HepG2 (cell line): ENCODE measurements around the gene MGARP. TPM values are rescaled to one million over a fixed set of nuclear protein-coding genes. Genes with fewer than 3 reads are reported as not detected.

Experiments
- ARHGAP35 ChIP-seq: sonication (generic); formaldehyde crosslinking; IDR thresholded peaks from 2 replicates; pipeline ENCODE4 v1.9.0; 2022; ENCODE audit warnings: mild to moderate bottlenecking, inconsistent platforms, moderate library complexity, missing genetic modification reagents, borderline replicate concordance
- ATF3 ChIP-seq: sonication (generic); formaldehyde crosslinking; IDR thresholded peaks from 2 replicates; pipeline ENCODE4 v1.4.0; 2020; ENCODE audit warnings: missing genetic modification reagents
- FOSL1 ChIP-seq: sonication (generic); formaldehyde crosslinking; IDR thresholded peaks from 2 replicates; pipeline ENCODE4 v1.9.0; 2021; ENCODE audit warnings: missing genetic modification reagents, borderline replicate concordance
- FOXJ3 ChIP-seq: sonication (generic); formaldehyde crosslinking; IDR thresholded peaks from 2 replicates; pipeline ENCODE4 v1.4.0; 2020; ENCODE audit warnings: missing genetic modification reagents, mild to moderate bottlenecking, borderline replicate concordance
- FOXO1 ChIP-seq: sonication (generic); formaldehyde crosslinking; IDR thresholded peaks from 2 replicates; pipeline ENCODE4 v1.4.0; 2020; ENCODE audit warnings: missing genetic modification reagents
- GATAD1 ChIP-seq: IDR thresholded peaks from 2 replicates; pipeline ENCODE4 v1.6.1; 2016; ENCODE audit warnings: missing genetic modification reagents, missing compliant biosample characterization
- HNF4G ChIP-seq, 2 experiments: sonication (generic) in 1 of 2; formaldehyde crosslinking in 1 of 2; IDR thresholded peaks; 2 replicates each; pipeline versions ENCODE4 v1.4.0 to v1.6.1; 2011 to 2020; ENCODE audit warnings: borderline replicate concordance in 2 of 2, low read depth in 2 of 2, mild to moderate bottlenecking in 2 of 2, low read length in 1 of 2, missing genetic modification reagents in 1 of 2, moderate library complexity in 1 of 2
- KLF9 ChIP-seq: IDR thresholded peaks from 2 replicates; pipeline ENCODE4 v1.6.1; 2016; ENCODE audit warnings: low read depth
- MEIS2 ChIP-seq: sonication (generic); formaldehyde crosslinking; IDR thresholded peaks from 2 replicates; pipeline ENCODE4 v1.9.0; 2021; ENCODE audit warnings: mild to moderate bottlenecking, missing genetic modification reagents
- YY1 ChIP-seq: IDR thresholded peaks from 2 replicates; pipeline ENCODE4 v1.6.1; 2011; ENCODE audit warnings: low read length, low read depth, moderate library complexity, mild to moderate bottlenecking; ENCODE audit not compliant: insufficient read depth, insufficient replicate concordance
- ZBTB3 ChIP-seq: sonication (generic); formaldehyde crosslinking; IDR thresholded peaks from 2 replicates; pipeline ENCODE4 v1.4.0; 2020; ENCODE audit warnings: low read depth, mild to moderate bottlenecking, moderate library complexity, missing genetic modification reagents, borderline replicate concordance
- ZFY ChIP-seq: sonication (generic); formaldehyde crosslinking; IDR thresholded peaks from 2 replicates; pipeline ENCODE4 v1.4.0; 2020; ENCODE audit warnings: missing genetic modification reagents
- ZHX1 ChIP-seq: sonication (generic); formaldehyde crosslinking; IDR thresholded peaks from 2 replicates; pipeline ENCODE4 v1.8.1; 2022; ENCODE audit warnings: low read depth, mild to moderate bottlenecking, missing genetic modification reagents
- ZNF234 ChIP-seq: sonication (generic); formaldehyde crosslinking; conservative IDR thresholded peaks from 2 replicates; pipeline ENCODE4 v1.5.1; 2020; ENCODE audit warnings: mild to moderate bottlenecking, missing genetic modification reagents
- ZNF441 ChIP-seq: sonication (generic); formaldehyde crosslinking; IDR thresholded peaks from 2 replicates; pipeline ENCODE4 v1.7.0; 2021; ENCODE audit warnings: missing genetic modification reagents, borderline replicate concordance
- ZNF563 ChIP-seq: sonication (generic); formaldehyde crosslinking; IDR thresholded peaks from 2 replicates; pipeline ENCODE4 v1.8.0; 2022; ENCODE audit warnings: mild to moderate bottlenecking, moderate library complexity, missing genetic modification reagents
- ZNF674 ChIP-seq: sonication (generic); formaldehyde crosslinking; IDR thresholded peaks from 2 replicates; pipeline ENCODE4 v1.5.0; 2020; ENCODE audit warnings: low read depth, mild to moderate bottlenecking, missing genetic modification reagents
- ZNF704 ChIP-seq: sonication (generic); formaldehyde crosslinking; IDR thresholded peaks from 2 replicates; pipeline ENCODE4 v1.8.1; 2023; ENCODE audit warnings: mild to moderate bottlenecking, inconsistent platforms, moderate library complexity, missing genetic modification reagents, borderline replicate concordance
- ZNF770 ChIP-seq: sonication (generic); formaldehyde crosslinking; IDR thresholded peaks from 2 replicates; pipeline ENCODE4 v1.5.0; 2020; ENCODE audit warnings: mild to moderate bottlenecking, missing genetic modification reagents
- ZNF777 ChIP-seq: sonication (generic); formaldehyde crosslinking; IDR thresholded peaks from 2 replicates; pipeline ENCODE4 v1.4.0; 2020; ENCODE audit warnings: missing genetic modification reagents
- ZNF788 ChIP-seq: sonication (generic); formaldehyde crosslinking; IDR thresholded peaks from 2 replicates; pipeline ENCODE4 v1.5.0; 2020; ENCODE audit warnings: mild to moderate bottlenecking, missing genetic modification reagents, borderline replicate concordance
- polyA plus RNA-seq, 8 experiments: library from polyadenylated mRNA; depleted of rRNA in 3 of 8; stranded (reverse) in 7 of 8; unstranded in 1 of 8; fragments of >200 nt; fragmentation: Illumina TruSeq in 4 of 8; extraction: Trizol in 4 of 8; gene quantifications; 2 replicates each; pipeline versions ENCODE4 v1.2.1 to v1.2.3, GENCODE V29; 2011 to 2016; ENCODE audit warnings: low read depth in 4 of 8, missing spikeins in 1 of 8, mixed read lengths in 1 of 8; ENCODE audit not compliant: insufficient read depth in 1 of 8
- total RNA-seq, 5 experiments: library from RNA; depleted of rRNA; stranded (reverse); fragments of >200 nt; fragmentation: Illumina TruSeq; extraction: Trizol; gene quantifications; 2 replicates each; pipeline ENCODE4 v1.2.3, GENCODE V29; 2016; ENCODE audit warnings: low read depth in 1 of 5

The MGARP gene
- total and polyA plus RNA-seq, 2 of the 13 experiments (the other 11 are each of a cell fraction or from before 2014, with no cell fraction given) = 0.11 to 0.13 TPM

DNA sequence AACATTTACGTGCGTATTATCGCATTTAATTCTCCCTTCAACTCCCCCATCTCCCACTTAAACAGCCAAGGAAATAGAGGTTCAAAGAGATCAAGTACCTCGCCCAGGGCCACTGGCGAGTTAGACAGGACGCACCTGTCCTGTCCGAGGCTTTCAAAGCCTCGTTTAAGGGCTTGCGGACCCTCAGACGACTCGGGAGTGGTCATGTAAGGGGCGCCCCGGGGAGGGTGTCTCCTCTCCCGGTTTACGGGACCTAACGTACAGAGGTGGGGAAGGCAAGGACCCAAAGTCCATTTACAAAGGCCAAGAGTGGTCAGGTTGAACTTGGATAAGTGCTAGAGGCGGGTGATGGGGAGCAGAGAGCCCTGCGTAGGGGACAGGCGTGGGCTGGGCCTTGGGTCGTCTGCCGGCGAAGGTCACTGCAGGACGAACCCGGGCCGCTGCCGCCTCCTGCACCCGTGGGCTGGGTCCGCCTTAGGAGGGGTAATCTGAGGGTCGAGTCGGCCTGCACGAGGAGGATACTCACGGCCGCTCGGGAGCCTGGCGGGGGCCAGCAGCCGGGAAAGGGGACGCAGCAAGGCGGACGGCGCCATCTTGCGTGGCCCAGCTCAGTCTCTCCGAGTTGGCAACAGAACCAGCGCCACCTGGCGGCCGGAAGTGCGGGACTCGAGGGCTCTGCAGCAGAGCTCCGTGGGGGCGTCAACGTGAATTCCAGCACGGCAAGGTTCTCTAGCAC, 15.3 kb upstream of the MGARP start (continued):
- peak; percentile 49; the same call in 1 of the 2 replicates for TF ChIP-seq ZHX1 (CRISPR knock-in tag)
- peak; percentile 90; the same call in 1 of the 2 replicates for TF ChIP-seq ZNF704
- TF ChIP-seq ZNF441 (CRISPR knock-in tag) = no peak; the same call in 1 of the 2 replicates
- TF ChIP-seq ARHGAP35 = 0 out of 2 replicates have a peak, but pooled peaks have one; percentile 42
- TF ChIP-seq YY1 = peak; percentile 98
- TF ChIP-seq GATAD1 (CRISPR knock-in tag) = peak; percentile 67; the same call in 1 of the 2 replicates
- TF ChIP-seq ZNF563 (CRISPR knock-in tag) = peak; percentile 82
- 0 out of 2 replicates have a peak, but pooled peaks have one; percentile 31 for TF ChIP-seq KLF9 (CRISPR knock-in tag)
- TF ChIP-seq FOXJ3 (CRISPR knock-in tag) = peak; percentile 75; the same call in 1 of the 2 replicates
- peak; percentile 28; the same call in 1 of the 2 replicates for TF ChIP-seq HNF4G (IDR thresholded peaks at IDR 0.05; ENCODE audit: borderline replicate concordance, low read depth, low read length)
- TF ChIP-seq HNF4G (CRISPR knock-in tag; IDR thresholded peaks at IDR 0.05; ENCODE audit: borderline replicate concordance, low read depth) = peak; percentile 42; the same call in 1 of the 2 replicates
- peak; percentile 61; the same call in 1 of the 2 replicates for TF ChIP-seq ZNF777 (CRISPR knock-in tag)
- peak; percentile 75; the same call in 1 of the 2 replicates for TF ChIP-seq ZNF788 (CRISPR knock-in tag)
- TF ChIP-seq ZBTB3 = 0 out of 2 replicates have a peak, but pooled peaks have one; percentile 46
- peak; percentile 35; the same call in 1 of the 2 replicates for TF ChIP-seq MEIS2 (CRISPR knock-in tag)
- peak; percentile 74 for TF ChIP-seq FOXO1
- peak; percentile 72; the same call in 1 of the 2 replicates for TF ChIP-seq ZNF770 (CRISPR knock-in tag)
- TF ChIP-seq ATF3 (CRISPR knock-in tag) = no peak
- peak; percentile 97 for TF ChIP-seq ZFY
- TF ChIP-seq FOSL1 (CRISPR knock-in tag) = 0 out of 2 replicates have a peak, but pooled peaks have one; percentile 18
- no peak for TF ChIP-seq ZNF674 (CRISPR knock-in tag)
- 0 out of 2 replicates have a peak, but pooled peaks have one; percentile 76 for TF ChIP-seq ZNF234 (CRISPR knock-in tag)
